NB4 (cell line): Measurements from ENCODE around the gene NUAK2.

ENCODE experiments used
- CTCF ChIP-seq: IDR thresholded peaks from one replicate; pipeline ENCODE4 v1.5.1; 2012; ENCODE audit warnings: low read depth, low read length
- MAX ChIP-seq: IDR thresholded peaks from 2 replicates; pipeline ENCODE4 v1.6.1; 2011; ENCODE audit warnings: low read depth, low read length
- POLR2A ChIP-seq: IDR thresholded peaks from 2 replicates; pipeline ENCODE4 v1.6.1; 2011; ENCODE audit warnings: mild to moderate bottlenecking; ENCODE audit not compliant: insufficient read length; ENCODE audit errors: extremely low read depth

- TF ChIP-seq CTCF (no peak), POLR2A (no peak), MAX (no peak)
These were observed 46.4 kb downstream of the NUAK2 start for GRCh38 chr1:205275133-205275532.
